HEK293 (cell line): ENCODE results near the gene HP.
A peak's percentile ranks its signal among the peaks of the same experiment; 100 is the strongest.

Source experiments
- ELK4 ChIP-seq: IDR thresholded peaks from 2 replicates; pipeline ENCODE4 v1.6.1; 2011; ENCODE audit warnings: mild to moderate bottlenecking, low read depth, low read length, borderline replicate concordance
- HIC1 ChIP-seq: fragments of 450-650 bp; formaldehyde crosslinking; IDR thresholded peaks from 2 replicates; pipeline ENCODE4 v1.5.1; 2016; ENCODE audit warnings: missing biosample characterization, missing genetic modification characterization
- KLF17 ChIP-seq: fragments of 450-650 bp; formaldehyde crosslinking; IDR thresholded peaks from 2 replicates; pipeline ENCODE4 v1.5.1; 2016; ENCODE audit warnings: missing biosample characterization, missing genetic modification characterization
- MEIS1 ChIP-seq: sonication (generic); formaldehyde crosslinking; IDR thresholded peaks from 2 replicates; pipeline ENCODE4 v1.8.1; 2022; ENCODE audit warnings: missing genetic modification reagents, mild to moderate bottlenecking, borderline replicate concordance
- PATZ1 ChIP-seq: fragments of 450-650 bp; formaldehyde crosslinking; IDR thresholded peaks from 2 replicates; pipeline ENCODE4 v1.5.1; 2016; ENCODE audit warnings: missing biosample characterization, missing genetic modification characterization
- PBX3 ChIP-seq: sonication (generic); formaldehyde crosslinking; IDR thresholded peaks from 2 replicates; pipeline ENCODE4 v1.8.1; 2022; ENCODE audit warnings: mild to moderate bottlenecking, moderate library complexity, missing genetic modification reagents
- PRDM6 ChIP-seq: fragments of 450-650 bp; formaldehyde crosslinking; IDR thresholded peaks from 2 replicates; pipeline ENCODE4 v1.5.1; 2017; ENCODE audit warnings: missing biosample characterization, missing genetic modification characterization
- SCRT1 ChIP-seq: fragments of 450-650 bp; formaldehyde crosslinking; IDR thresholded peaks from 2 replicates; pipeline ENCODE4 v1.5.1; 2016; ENCODE audit warnings: missing biosample characterization, missing genetic modification characterization, borderline replicate concordance
- YY1 ChIP-seq: fragments of 450-650 bp; formaldehyde crosslinking; IDR thresholded peaks from 2 replicates; pipeline ENCODE4 v1.5.1; 2018; ENCODE audit warnings: missing biosample characterization, missing genetic modification characterization
- ZBTB11 ChIP-seq: fragments of 450-650 bp; formaldehyde crosslinking; conservative IDR thresholded peaks from 2 replicates; pipeline ENCODE4 v1.5.1; 2016; ENCODE audit warnings: low read depth, missing biosample characterization, missing genetic modification characterization
- ZBTB26 ChIP-seq: fragments of 450-650 bp; formaldehyde crosslinking; optimal IDR thresholded peaks from 2 replicates; pipeline ENCODE3; 2016; ENCODE audit warnings: missing biosample characterization, mild to moderate bottlenecking, missing genetic modification characterization
- ZNF18 ChIP-seq: fragments of 450-650 bp; formaldehyde crosslinking; IDR thresholded peaks from 2 replicates; pipeline ENCODE4 v1.5.1; 2016; ENCODE audit warnings: missing biosample characterization, missing genetic modification characterization
- ZNF211 ChIP-seq: fragments of 450-650 bp; formaldehyde crosslinking; IDR thresholded peaks from 2 replicates; pipeline ENCODE4 v1.5.1; 2016; ENCODE audit warnings: low read depth, missing biosample characterization, missing genetic modification characterization
- ZNF324 ChIP-seq: fragments of 450-650 bp; formaldehyde crosslinking; IDR thresholded peaks from 2 replicates; pipeline ENCODE4 v1.5.1; 2016; ENCODE audit warnings: missing biosample characterization, missing genetic modification characterization
- ZNF473 ChIP-seq: fragments of 450-650 bp; formaldehyde crosslinking; IDR thresholded peaks from 2 replicates; pipeline ENCODE4 v1.5.1; 2017; ENCODE audit warnings: missing biosample characterization, missing genetic modification characterization
- ZNF521 ChIP-seq: fragments of 450-650 bp; formaldehyde crosslinking; IDR thresholded peaks from 2 replicates; pipeline ENCODE4 v1.5.1; 2017; ENCODE audit warnings: missing biosample characterization, mild to moderate bottlenecking, missing genetic modification characterization
- ZNF600 ChIP-seq: fragments of 450-650 bp; formaldehyde crosslinking; IDR thresholded peaks from 2 replicates; pipeline ENCODE4 v1.5.1; 2016; ENCODE audit warnings: missing biosample characterization, missing genetic modification characterization
- ZNF629 ChIP-seq: fragments of 450-650 bp; formaldehyde crosslinking; IDR thresholded peaks from 2 replicates; pipeline ENCODE4 v1.5.1; 2017; ENCODE audit warnings: missing biosample characterization, missing genetic modification characterization
- ZNF658 ChIP-seq: fragments of 450-650 bp; formaldehyde crosslinking; IDR thresholded peaks from 2 replicates; pipeline ENCODE4; 2016; ENCODE audit warnings: missing biosample characterization, missing genetic modification characterization
- ZNF707 ChIP-seq: fragments of 450-650 bp; formaldehyde crosslinking; IDR thresholded peaks from 2 replicates; pipeline ENCODE4 v1.5.1; 2016; ENCODE audit warnings: missing biosample characterization, missing genetic modification characterization
- ZSCAN30 ChIP-seq: fragments of 450-650 bp; IDR thresholded peaks from 2 replicates; pipeline ENCODE4 v1.5.1; 2018; ENCODE audit warnings: missing biosample characterization, mild to moderate bottlenecking, missing genetic modification characterization, moderate library complexity

The HP gene

GRCh38 chr16:72008424-72009216 lies 45.7 kb upstream of the HP start, which contains the start of gene DHODH (continued):
- no peak for TF ChIP-seq PBX3 (CRISPR knock-in tag)
- no peak for TF ChIP-seq ZNF18 (tag by site-specific recombination)
- TF ChIP-seq PATZ1: peak; percentile 73
- no peak for TF ChIP-seq ZNF658 (tag by site-specific recombination)
- no peak for TF ChIP-seq ZNF521
- TF ChIP-seq ZNF629 (tag by site-specific recombination): no peak
- no peak for TF ChIP-seq HIC1
- no peak for TF ChIP-seq ZNF707 (tag by site-specific recombination)
- TF ChIP-seq ZNF211 (tag by site-specific recombination): no peak
- TF ChIP-seq KLF17 (tag by site-specific recombination): no peak
- TF ChIP-seq ZBTB11: peak; percentile 95
- no peak for TF ChIP-seq ZNF600 (tag by site-specific recombination)
- TF ChIP-seq PRDM6 (tag by site-specific recombination): no peak
- no peak for TF ChIP-seq ZSCAN30
- no peak for TF ChIP-seq ZNF473 (tag by site-specific recombination)
- no peak for TF ChIP-seq ZNF324 (tag by site-specific recombination)
- peak; percentile 59 for TF ChIP-seq ZBTB26 (tag by site-specific recombination)
- TF ChIP-seq ELK4: no peak
- peak; percentile 57; the same call in 1 of the 2 replicates for TF ChIP-seq YY1 (tag by site-specific recombination)
- TF ChIP-seq SCRT1 (tag by site-specific recombination): no peak
- no peak for TF ChIP-seq MEIS1
